ENCODE results near the gene GPR15.

GPR15 gene

GRCh38 chr3:98530676-98531075 is 1.1 kb upstream of the GPR15 start:
- Histone ChIP-seq H3K4me3 (ENCODE audit: low read depth, low read length) (no peak overlapping the region), H3K36me3 (ENCODE audit: insufficient read depth, low read length) (no peaks in the 10 kb centered on the region), H3K4me1 (ENCODE audit: control insufficient read depth, insufficient read depth, low read length, unreplicated experiment) (no peaks in the 10 kb centered on the region), H3K79me2 (ENCODE audit: control insufficient read depth, insufficient read depth, low read length, unreplicated experiment) (no peaks in the 10 kb centered on the region), H3K27ac (ENCODE audit: low read depth, low read length) (no peak overlapping the region), H2AFZ (ENCODE audit: low read length, unreplicated experiment) (no peak overlapping the region), H3K27me3 (ENCODE audit: insufficient read depth, low read length) (peaks cover 13% of the 10 kb centered on the region; the same call in 1 of the 2 replicates)

GRCh38 chr3:98532275-98532637 is 478 bp downstream of the GPR15 start:
- Histone ChIP-seq H3K4me1 (ENCODE audit: control insufficient read depth, insufficient read depth, low read length, unreplicated experiment) (no peaks in the 10 kb centered on the region), H3K36me3 (ENCODE audit: insufficient read depth, low read length) (no peaks in the 10 kb centered on the region), H2AFZ (ENCODE audit: low read length, unreplicated experiment) (no peak overlapping the region), H3K4me3 (ENCODE audit: low read depth, low read length) (no peak overlapping the region), H3K27me3 (ENCODE audit: insufficient read depth, low read length) (peaks cover 13% of the 10 kb centered on the region; the same call in 1 of the 2 replicates), H3K79me2 (ENCODE audit: control insufficient read depth, insufficient read depth, low read length, unreplicated experiment) (no peaks in the 10 kb centered on the region), H3K27ac (ENCODE audit: low read depth, low read length) (no peak overlapping the region)

GRCh38 chr3:98532709-98533571 is 1.2 kb downstream of the GPR15 start:
- Histone ChIP-seq H3K36me3 (ENCODE audit: insufficient read depth, low read length) (no peaks in the 10 kb centered on the region), H3K79me2 (ENCODE audit: control insufficient read depth, insufficient read depth, low read length, unreplicated experiment) (no peaks in the 10 kb centered on the region), H3K27me3 (ENCODE audit: insufficient read depth, low read length) (peaks cover 13% of the 10 kb centered on the region; the same call in 1 of the 2 replicates), H2AFZ (ENCODE audit: low read length, unreplicated experiment) (no peak overlapping the region), H3K27ac (ENCODE audit: low read depth, low read length) (no peak overlapping the region), H3K4me1 (ENCODE audit: control insufficient read depth, insufficient read depth, low read length, unreplicated experiment) (no peaks in the 10 kb centered on the region), H3K4me3 (ENCODE audit: low read depth, low read length) (no peak overlapping the region)

DNA sequence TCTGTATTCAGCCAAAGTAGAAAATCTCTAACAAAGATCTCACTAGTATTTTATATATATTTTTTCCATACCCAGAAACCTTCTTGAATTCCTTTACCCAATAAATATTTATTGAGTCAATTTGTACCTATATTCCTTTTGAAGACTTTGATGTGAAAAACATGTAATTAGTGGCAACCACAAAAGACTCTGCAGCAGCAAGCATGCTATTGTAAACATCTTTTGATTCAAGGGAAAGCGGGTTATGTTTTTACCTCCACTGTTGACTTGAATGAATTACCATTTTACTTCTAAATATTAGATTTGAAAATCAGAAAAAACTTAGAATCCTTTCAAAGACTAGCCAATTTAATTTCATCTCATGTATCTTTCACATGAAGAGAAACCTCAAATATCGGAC is 2.4 kb downstream of the GPR15 start:
- H3K4me1 ChIP-seq (ENCODE audit: control insufficient read depth, insufficient read depth, low read length, unreplicated experiment) = no peaks in the 10 kb centered on the region
- H3K4me3 ChIP-seq (ENCODE audit: low read depth, low read length) = no peak overlapping the region
- no peak overlapping the region for H3K27ac ChIP-seq (ENCODE audit: low read depth, low read length)

DNA sequence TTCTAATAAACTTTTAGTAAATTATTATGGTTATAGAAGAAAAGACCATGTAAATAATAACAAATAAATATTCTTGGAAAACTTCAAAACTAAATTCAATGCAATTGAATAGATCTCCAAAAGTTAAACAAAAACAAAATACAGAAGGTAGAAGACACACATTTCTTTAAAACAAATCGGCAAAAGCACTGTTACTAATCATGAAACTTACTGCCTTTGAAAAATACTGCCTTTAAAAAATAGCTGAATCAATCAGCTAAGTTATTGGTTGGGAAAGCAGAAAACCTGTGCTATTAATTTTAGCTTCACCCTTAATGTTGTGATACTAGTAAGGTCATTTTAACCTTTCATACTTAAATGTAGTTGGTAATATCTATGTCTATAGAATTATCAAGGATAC is 3.0 kb downstream of the GPR15 start:
- H3K79me2 ChIP-seq (ENCODE audit: control insufficient read depth, insufficient read depth, low read length, unreplicated experiment) = no peaks in the 10 kb centered on the region
- H3K4me3 ChIP-seq (ENCODE audit: low read depth, low read length) = no peak overlapping the region
- no peaks in the 10 kb centered on the region for H3K4me1 ChIP-seq (ENCODE audit: control insufficient read depth, insufficient read depth, low read length, unreplicated experiment)
- no peak overlapping the region for H3K27ac ChIP-seq (ENCODE audit: low read depth, low read length)
- H2AFZ ChIP-seq (ENCODE audit: low read length, unreplicated experiment) = no peak overlapping the region
- H3K27me3 ChIP-seq (ENCODE audit: insufficient read depth, low read length) = peaks cover 13% of the 10 kb centered on the region; the same call in 1 of the 2 replicates
- H3K36me3 ChIP-seq (ENCODE audit: insufficient read depth, low read length) = no peaks in the 10 kb centered on the region

More for the DNA sequence above, 2.4 kb downstream of the GPR15 start:
- H3K79me2 ChIP-seq (ENCODE audit: control insufficient read depth, insufficient read depth, low read length, unreplicated experiment) = no peaks in the 10 kb centered on the region
- no peaks in the 10 kb centered on the region for H3K36me3 ChIP-seq (ENCODE audit: insufficient read depth, low read length)
- H3K27me3 ChIP-seq (ENCODE audit: insufficient read depth, low read length) = peaks cover 13% of the 10 kb centered on the region; the same call in 1 of the 2 replicates
- H2AFZ ChIP-seq (ENCODE audit: low read length, unreplicated experiment) = no peak overlapping the region

GRCh38 chr3:98536456-98537017 is 4.8 kb downstream of the GPR15 start:
- H3K36me3 ChIP-seq (ENCODE audit: insufficient read depth, low read length) = no peaks in the 10 kb centered on the region
- H2AFZ ChIP-seq (ENCODE audit: low read length, unreplicated experiment) = no peak overlapping the region
- H3K4me3 ChIP-seq (ENCODE audit: low read depth, low read length) = no peak overlapping the region
- H3K4me1 ChIP-seq (ENCODE audit: control insufficient read depth, insufficient read depth, low read length, unreplicated experiment) = no peaks in the 10 kb centered on the region
- H3K27me3 ChIP-seq (ENCODE audit: insufficient read depth, low read length) = peaks cover 10% of the 10 kb centered on the region; the same call in 1 of the 2 replicates
- H3K27ac ChIP-seq (ENCODE audit: low read depth, low read length) = no peak overlapping the region
- no peaks in the 10 kb centered on the region for H3K79me2 ChIP-seq (ENCODE audit: control insufficient read depth, insufficient read depth, low read length, unreplicated experiment)

DNA sequence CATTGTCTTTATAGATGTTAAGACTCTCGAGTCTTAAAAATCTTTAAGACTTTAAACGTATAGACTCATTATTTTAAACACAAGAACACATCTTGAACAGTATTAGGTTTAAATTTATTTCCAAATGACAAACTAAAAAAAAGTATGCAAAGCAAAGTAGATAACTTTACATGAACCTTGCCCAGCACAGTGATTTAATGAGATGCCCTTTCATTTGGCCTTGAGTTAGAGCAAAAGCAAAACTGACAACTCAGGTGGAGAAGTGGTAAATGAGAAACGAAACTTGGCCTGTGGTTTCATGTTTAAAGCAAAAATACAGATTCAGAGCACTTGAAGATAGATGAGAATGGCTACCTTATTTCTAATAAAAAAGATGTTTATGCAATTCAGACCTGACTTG is 8.6 kb downstream of the GPR15 start:
- Histone ChIP-seq H3K4me1 (ENCODE audit: control insufficient read depth, insufficient read depth, low read length, unreplicated experiment) (no peaks in the 10 kb centered on the region), H2AFZ (ENCODE audit: low read length, unreplicated experiment) (no peak overlapping the region), H3K36me3 (ENCODE audit: insufficient read depth, low read length) (no peaks in the 10 kb centered on the region), H3K27me3 (ENCODE audit: insufficient read depth, low read length) (no peaks in the 10 kb centered on the region), H3K27ac (ENCODE audit: low read depth, low read length) (no peak overlapping the region), H3K79me2 (ENCODE audit: control insufficient read depth, insufficient read depth, low read length, unreplicated experiment) (no peaks in the 10 kb centered on the region), H3K4me3 (ENCODE audit: low read depth, low read length) (no peak overlapping the region)

DNA sequence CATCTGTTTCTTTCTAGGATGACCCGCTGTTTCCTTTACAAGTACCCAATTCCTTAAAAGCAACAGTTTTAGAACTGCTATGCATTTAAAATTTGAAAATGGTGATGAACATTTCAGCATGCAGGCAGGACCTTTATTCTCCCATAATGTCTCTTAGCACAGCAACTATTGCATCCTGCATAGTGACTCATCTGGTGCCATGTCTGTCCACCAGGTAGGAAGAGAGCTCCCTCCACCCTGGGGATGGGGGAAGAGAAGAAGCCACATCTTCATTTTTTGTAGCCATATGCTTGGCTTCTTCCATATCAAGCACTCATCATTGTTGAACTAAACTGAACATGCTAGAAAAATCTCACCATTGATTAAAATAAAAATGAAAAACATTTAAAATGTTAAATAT is 9.9 kb downstream of the GPR15 start:
- no peak overlapping the region for H3K27ac ChIP-seq (ENCODE audit: low read depth, low read length)
- H3K79me2 ChIP-seq (ENCODE audit: control insufficient read depth, insufficient read depth, low read length, unreplicated experiment) = no peaks in the 10 kb centered on the region
- no peaks in the 10 kb centered on the region for H3K27me3 ChIP-seq (ENCODE audit: insufficient read depth, low read length)
- H3K36me3 ChIP-seq (ENCODE audit: insufficient read depth, low read length) = no peaks in the 10 kb centered on the region
- no peak overlapping the region for H3K4me3 ChIP-seq (ENCODE audit: low read depth, low read length)
- H3K4me1 ChIP-seq (ENCODE audit: control insufficient read depth, insufficient read depth, low read length, unreplicated experiment) = no peaks in the 10 kb centered on the region
- no peak overlapping the region for H2AFZ ChIP-seq (ENCODE audit: low read length, unreplicated experiment)

GRCh38 chr3:98542623-98543022 is 10.8 kb downstream of the GPR15 start:
- H3K4me1 ChIP-seq (ENCODE audit: control insufficient read depth, insufficient read depth, low read length, unreplicated experiment) = no peaks in the 10 kb centered on the region
- no peak overlapping the region for H3K27ac ChIP-seq (ENCODE audit: low read depth, low read length)
- no peaks in the 10 kb centered on the region for H3K36me3 ChIP-seq (ENCODE audit: insufficient read depth, low read length)
- H3K27me3 ChIP-seq (ENCODE audit: insufficient read depth, low read length) = no peaks in the 10 kb centered on the region
- H3K79me2 ChIP-seq (ENCODE audit: control insufficient read depth, insufficient read depth, low read length, unreplicated experiment) = no peaks in the 10 kb centered on the region
- no peak overlapping the region for H2AFZ ChIP-seq (ENCODE audit: low read length, unreplicated experiment)
- H3K4me3 ChIP-seq (ENCODE audit: low read depth, low read length) = no peak overlapping the region

- H3K36me3 ChIP-seq (ENCODE audit: insufficient read depth, low read length) = no peaks in the 10 kb centered on the region
- no peak overlapping the region for H3K4me3 ChIP-seq (ENCODE audit: low read depth, low read length)
- peaks cover 25% of the 10 kb centered on the region for H3K27me3 ChIP-seq (ENCODE audit: insufficient read depth, low read length)
- no peak overlapping the region for H3K27ac ChIP-seq (ENCODE audit: low read depth, low read length)
- H3K79me2 ChIP-seq (ENCODE audit: control insufficient read depth, insufficient read depth, low read length, unreplicated experiment) = no peaks in the 10 kb centered on the region
- no peaks in the 10 kb centered on the region for H3K4me1 ChIP-seq (ENCODE audit: control insufficient read depth, insufficient read depth, low read length, unreplicated experiment)
- H2AFZ ChIP-seq (ENCODE audit: low read length, unreplicated experiment) = no peak overlapping the region
Measured at GRCh38 chr3:98545940-98546339, 14.2 kb downstream of the GPR15 start.

GRCh38 chr3:98548544-98548943 is 16.8 kb downstream of the GPR15 start:
- Histone ChIP-seq H3K4me1 (ENCODE audit: control insufficient read depth, insufficient read depth, low read length, unreplicated experiment) (no peaks in the 10 kb centered on the region), H2AFZ (ENCODE audit: low read length, unreplicated experiment) (no peak overlapping the region), H3K4me3 (ENCODE audit: low read depth, low read length) (no peak overlapping the region), H3K27ac (ENCODE audit: low read depth, low read length) (no peak overlapping the region), H3K27me3 (ENCODE audit: insufficient read depth, low read length) (peaks cover 49% of the 10 kb centered on the region), H3K36me3 (ENCODE audit: insufficient read depth, low read length) (no peaks in the 10 kb centered on the region), H3K79me2 (ENCODE audit: control insufficient read depth, insufficient read depth, low read length, unreplicated experiment) (no peaks in the 10 kb centered on the region)

Data from ACC112 (cell line).